Activated CD8-positive, alpha-beta memory T cell treated with anti-CD3 and anti-CD28 coated beads for 4 hours (primary cell): ENCODE results near the gene GPSM1.
A peak's percentile ranks its signal among the peaks of the same experiment; 100 is the strongest.

Source experiments
- DNase-seq, 2 donors: peaks; one replicate each; pipeline ENCODE4 v3.0.0-alpha.2; 2020; ENCODE audit warnings: low read depth in 2 of 2

The GPSM1 gene

DNA sequence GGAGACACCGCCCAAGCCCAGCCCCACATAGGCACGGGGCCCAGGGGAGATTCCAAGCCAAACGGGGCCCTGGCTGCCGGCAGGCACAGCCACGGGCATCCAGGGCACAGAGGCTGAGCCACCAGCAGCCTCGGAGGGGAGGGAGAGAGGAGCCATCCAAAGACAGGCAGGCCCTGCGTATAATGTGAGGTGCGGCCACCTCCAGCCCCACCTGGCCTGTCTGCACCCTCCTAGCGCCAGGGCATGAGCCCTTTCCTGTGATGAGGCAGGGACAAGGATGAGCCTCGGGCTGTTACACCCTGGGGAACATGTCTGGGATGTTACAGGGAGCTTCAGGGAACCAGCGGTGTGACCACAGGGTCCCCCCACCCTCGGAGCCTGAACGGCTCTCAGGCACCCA is 22.4 kb upstream of the GPSM1 start:
- DNase-seq = no peak

- DNase-seq = no peak
Measured at GRCh38 chr9:136305804-136306203, 21.5 kb upstream of the GPSM1 start.

DNA sequence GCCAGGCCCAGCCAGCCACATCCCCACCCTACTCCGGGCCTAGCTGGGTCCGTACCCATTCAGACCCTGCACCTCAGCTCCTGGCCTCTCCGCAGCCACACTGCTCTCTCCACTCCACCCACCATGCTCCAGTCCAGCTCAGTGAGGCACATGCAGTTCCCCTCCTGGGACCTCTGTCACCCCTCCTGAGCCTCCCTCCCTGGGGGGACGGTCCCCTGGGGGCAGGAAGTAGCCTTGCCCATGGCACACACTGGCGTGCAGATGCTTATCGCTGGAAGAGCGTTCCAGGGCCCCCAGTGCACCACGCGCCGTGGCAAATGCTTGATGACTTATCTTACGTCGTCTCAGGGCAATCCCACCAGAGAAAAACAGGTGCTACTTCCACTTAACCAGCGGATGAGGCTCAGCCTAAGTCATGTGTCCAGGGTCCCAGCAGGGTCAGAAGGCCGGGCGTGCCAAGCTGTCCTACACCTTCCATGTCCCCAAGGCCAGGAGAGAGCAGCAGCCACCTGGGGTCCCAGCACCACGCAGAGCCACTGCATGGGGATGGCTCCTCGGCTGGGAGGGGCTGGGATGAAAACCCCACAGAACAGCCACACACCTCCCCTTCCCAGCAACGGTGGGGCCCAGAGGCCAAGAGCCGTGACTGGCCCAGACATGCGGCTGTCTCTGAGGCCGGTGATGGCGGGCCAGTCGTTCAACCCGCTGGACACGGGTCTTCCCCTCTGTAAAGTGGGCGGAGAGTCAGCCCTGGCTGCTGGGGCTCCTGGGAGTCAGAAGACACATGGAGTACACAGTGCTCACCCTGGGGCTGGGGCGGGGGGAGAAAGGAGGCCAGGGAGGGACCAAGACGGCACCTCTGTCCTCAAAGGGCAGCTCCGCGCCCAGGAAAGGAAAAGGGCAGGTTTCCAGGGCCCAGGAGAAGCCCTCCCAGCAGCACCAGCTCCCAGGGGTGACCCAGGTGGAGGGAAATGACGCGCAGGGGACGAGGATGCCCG is 20.8 kb upstream of the GPSM1 start:
- no peak for DNase-seq

DNA sequence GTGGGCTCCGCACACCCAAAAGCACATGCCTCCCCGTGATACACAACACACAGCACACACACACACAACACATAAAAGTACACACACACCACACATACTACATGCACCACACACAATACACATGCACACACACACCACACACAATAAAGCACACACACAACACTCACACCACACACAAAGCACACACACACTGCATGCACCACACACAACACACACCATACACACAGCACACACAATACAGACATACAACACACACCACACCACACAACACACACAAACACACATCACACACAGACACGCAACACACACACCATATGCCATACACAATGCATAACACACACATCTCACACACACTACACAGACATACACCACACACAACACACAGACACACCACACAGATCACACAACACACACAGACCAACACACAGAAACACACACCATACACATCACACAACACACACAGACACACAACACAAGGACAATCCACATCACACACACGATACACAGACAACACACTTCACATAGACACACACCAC is 20.1 kb upstream of the GPSM1 start:
- DNase-seq = no peak

- DNase-seq = no peak
Measured at GRCh38 chr9:136308006-136308701, 19.2 kb upstream of the GPSM1 start.

DNA sequence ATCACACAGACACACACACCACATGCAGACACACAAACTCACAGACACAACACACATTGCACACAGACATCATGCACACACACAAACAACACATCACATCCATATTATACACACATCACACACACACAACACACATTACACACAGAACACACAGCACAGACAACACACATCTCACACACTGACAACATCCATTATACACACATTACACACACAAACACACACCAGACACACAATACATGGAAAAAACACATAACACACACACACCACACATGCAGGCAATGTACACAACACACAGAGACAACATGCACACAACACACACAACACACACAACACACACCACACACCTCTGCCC is 18.7 kb upstream of the GPSM1 start:
- DNase-seq = no peak

DNA sequence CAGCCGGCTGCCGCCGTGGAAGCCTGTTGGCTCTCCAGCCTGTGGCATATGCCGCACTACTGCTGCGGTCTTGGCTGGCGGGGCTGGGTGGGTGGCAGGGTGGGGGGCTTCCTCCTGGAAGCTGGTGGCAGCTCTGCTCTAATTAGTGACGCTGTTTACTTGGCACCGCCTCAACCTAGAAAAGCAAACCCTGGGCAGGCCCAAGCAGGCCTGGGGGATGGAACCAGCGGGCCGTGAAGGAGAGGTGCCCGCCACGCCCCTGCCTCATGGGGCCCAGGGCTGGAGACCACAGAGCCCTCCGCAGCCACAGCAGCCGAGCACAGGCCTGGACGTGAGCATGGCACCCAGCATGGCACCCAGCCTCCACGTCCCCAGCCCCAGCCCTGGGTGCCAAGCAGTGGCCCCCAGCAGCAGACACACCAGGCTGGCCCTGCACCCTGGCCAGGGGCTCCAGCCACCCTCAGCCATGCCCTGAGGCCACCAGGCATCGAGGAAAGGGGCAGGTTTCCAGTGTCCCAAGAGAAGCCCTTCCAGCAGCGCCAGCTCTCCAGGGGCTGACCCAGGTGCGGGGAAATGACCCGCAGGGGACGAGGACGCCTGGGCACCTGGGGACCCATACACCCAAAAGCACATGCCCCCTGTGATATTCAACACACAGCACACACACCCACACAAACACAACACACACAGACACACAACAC is 18.1 kb upstream of the GPSM1 start:
- no peak for DNase-seq

- DNase-seq = no peak
Measured at GRCh38 chr9:136309806-136310220, 17.5 kb upstream of the GPSM1 start.

DNA sequence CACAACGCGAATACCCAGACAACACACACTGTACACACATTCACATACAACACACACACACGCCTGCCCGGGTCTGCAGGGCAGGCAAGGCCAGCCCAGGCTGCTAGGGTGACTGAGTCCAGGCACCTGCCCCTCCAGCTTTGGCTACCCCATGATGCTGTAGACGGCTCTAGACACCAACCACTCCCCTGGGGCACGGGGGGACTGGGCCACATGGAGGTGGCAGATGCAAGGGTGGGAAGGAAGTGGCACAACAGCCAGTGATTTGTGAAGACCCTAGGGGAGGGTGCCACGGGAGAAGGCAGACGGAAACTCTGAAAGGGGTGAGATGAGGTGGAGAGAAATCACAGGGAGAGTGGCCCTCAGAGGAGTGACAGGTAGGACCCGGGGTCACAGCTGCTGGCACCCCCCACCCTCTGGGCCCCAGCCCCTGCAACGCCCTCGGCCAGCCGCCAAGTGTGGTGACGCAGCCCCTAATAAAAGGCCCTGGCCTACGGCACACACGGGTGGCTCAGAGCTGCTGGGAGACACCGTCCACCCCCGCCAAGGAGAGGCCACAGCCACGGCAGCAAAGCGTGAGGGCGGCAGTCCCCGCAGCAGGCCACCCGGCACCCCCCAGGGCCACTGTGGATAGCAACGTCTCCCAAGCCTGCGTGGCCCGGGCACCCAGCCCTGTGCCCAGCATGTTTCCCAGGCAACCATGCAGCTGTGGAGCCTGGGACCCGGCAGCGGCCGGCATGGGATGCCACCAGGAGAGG is 16.9 kb upstream of the GPSM1 start:
- DNase-seq = no peak

DNA sequence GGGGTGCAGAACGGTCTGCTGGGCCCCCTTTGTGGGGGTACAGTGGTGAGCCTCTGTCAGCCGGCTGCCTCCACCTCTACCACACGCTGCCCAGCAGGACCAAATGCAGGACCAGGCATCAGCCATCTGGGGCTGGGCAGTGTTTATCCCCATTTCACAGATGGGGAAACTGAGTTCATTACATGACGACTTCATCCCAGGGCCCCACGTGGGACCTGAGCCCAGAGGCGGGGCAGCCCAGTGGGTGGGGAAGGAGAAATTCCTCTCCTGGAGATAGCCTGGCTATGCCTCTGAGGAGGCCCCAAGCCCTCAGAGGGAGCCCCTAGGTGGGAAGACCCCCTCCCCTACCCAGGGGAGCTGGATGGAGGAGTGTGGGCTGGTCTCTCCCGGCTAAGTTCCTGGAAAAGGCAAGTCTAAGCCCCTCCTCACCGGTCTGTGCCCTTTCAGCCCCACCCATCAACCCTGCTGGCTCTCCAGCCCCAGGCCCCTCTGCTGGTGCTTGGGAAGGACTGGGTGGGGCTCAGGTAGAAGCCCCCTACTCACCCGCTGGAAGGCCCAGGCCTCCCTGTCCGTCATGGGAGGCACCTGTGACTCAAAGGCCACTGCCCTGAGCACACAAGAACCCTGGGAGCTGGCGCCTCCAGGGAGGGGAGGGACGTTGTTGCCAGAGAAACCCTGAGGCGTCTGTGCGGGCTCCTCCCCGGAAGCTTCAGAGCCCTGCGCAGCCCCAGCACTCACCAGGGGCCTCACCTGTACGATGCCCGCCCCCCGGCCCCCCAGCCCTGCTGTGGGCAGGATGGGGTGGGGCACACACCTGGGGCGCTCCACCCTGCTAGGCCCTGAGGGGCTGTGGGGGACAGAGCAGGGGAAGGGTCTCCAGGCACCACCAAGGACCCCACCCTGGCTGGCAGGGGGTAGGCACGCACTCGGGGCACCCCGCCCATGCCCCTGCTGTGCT is 16.0 kb upstream of the GPSM1 start:
- no peak for DNase-seq

DNA sequence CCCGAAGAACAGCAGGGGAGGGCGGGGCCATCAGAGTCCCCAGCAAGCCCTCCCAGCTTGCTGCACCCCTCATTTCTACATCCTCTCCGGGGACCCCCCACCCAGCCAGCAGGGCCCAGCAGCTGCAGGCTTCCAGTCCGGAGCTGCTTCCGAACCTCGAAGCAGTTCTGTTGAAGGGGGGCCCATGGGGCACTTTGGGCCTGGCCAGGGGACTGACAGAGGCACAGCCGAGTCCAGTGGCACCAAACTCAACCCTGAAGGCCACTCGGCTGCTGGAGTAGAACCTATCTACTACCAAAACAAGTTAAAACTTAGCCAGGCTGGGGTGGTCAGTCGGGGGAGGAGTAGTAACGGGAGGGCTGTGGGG is 15.3 kb upstream of the GPSM1 start:
- DNase-seq = no peak

DNA sequence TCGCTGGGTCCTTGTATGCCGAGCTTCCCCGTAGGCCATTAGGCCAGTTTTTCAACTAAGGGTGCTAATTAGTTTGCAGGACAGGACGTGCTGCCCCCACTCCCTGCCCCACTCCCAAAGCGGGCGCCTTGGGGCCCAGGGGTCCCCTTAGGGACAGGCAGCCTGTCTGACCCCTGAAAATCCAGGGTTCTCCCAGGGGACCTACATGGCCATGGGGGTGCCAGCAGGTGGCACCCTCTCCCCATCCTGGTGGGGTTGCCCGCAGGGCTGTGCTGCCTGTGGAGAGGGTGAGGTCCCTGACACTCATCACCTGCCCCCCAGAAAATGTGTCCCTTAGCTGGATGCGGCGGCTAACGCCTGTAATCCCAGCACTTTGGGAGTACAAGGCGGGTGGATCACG is 14.9 kb upstream of the GPSM1 start:
- no peak for DNase-seq

DNA sequence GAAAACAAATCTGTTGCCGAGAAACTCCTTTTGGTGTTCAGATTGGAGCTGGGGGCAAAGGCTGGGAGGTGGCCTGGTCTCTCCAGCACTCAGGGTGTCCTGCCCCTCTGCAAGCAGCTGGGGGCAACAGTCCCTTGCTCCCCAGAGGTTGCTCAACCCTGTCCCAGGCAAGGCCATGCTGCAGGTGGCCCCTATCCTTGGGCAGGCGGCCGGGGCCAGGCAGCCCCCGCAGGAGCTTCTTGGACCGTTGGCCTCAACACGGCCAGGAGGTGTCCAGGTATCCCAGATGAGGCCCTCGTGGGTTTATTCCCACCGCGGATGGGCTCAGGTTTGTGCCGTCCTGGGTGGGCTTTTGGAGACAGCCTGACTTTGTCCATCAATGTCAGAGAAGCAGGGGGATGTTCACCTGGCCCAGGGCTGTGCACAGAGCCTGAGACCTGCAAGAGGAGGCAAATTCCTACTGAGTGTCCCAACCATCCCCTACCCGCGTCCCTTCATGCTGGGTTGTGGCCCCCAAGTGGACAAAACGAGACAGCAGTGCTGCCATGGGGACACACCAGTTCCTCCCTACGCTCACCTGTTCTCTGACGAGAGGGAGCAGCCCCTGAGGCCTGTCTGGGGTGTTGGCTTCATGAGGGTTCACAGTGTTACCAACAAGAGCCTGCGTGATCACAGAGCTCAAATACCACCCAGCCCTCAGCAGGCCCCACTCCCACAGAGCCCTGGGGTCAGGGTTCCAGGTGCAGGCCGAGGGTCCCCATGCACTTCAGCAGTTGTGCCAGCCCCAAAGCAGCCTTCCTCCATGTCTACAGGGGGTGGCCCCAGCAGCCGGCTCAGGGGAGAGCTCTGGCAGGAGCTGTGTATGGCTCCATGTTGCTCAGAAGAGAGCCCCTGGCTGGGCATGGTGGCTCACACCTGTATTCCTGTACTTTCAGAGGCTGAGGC is 14.0 kb upstream of the GPSM1 start:
- no peak for DNase-seq

- DNase-seq = no peak
Measured at GRCh38 chr9:136314056-136314416, 13.3 kb upstream of the GPSM1 start.

DNA sequence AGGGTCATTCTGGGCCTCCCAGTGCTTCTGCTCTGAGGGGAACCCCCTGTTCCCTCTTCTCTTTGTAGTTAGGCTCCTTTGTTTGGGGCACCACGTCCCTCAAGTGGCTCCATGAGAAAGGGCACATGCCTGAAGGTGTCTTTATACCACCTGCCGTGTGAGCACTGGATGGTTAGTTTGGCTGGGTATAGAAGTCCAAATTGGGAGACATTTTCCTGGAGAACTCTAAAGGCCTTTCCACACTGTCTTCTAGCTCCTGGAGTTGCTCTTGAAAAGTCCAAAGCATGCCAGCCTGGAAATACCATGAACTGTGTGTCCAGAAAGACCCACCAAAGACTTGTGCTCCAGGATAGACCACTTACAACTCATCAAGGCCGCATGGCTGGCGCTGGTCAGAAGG is 12.4 kb upstream of the GPSM1 start:
- no peak for DNase-seq

- DNase-seq = peak in 1 of 2 donors; percentile 17
Measured at GRCh38 chr9:136316271-136316751, 11.0 kb upstream of the GPSM1 start.

GRCh38 chr9:136316896-136317676 is 10.3 kb upstream of the GPSM1 start:
- DNase-seq = no peak

- DNase-seq = no peak
Measured at GRCh38 chr9:136317695-136318094, 9.6 kb upstream of the GPSM1 start.
